GM21526 (cell line): ENCODE data around the gene ARMC3.
"Not testable (repeated sequence)": the region's sequence is repeated elsewhere in the genome, so short reads cannot be mapped to it uniquely, and the experiment has no call there.

Experiments used
- ATAC-seq: cut with Tn5 transposase; IDR thresholded peaks from one replicate; pipeline ENCODE4 v1.9.1; 2021; ENCODE audit warnings: moderate library complexity; ENCODE audit not compliant: unreplicated experiment, low FRiP score

ARMC3 gene

GRCh38 chr10:23046027-23046426 lies 118.2 kb downstream of the ARMC3 start:
- ATAC-seq: no peak

- no peak for ATAC-seq
These were observed 119.6 kb downstream of the ARMC3 start for GRCh38 chr10:23047201-23048050.

GRCh38 chr10:23048191-23048590 lies 120.3 kb downstream of the ARMC3 start:
- no peak for ATAC-seq

DNA sequence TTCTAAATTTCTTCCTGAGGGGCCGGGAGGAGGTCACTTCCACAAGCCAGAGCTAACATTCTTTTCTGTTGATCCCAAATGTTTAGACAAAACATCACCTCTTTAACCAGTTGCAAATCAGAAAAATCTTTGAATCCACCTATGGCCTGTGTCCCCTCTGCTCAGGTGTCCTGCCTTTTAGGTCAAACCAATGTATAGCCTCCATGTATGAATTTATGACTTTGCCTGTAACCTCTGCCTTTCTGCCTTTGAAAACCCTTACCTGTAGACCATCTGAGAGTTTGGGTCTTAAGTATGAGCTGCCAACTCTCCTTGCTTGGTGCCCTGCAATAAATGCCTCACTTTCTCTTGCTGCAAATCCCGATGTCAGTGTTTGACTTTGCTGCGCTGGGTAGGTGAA lies 123.4 kb downstream of the ARMC3 start:
- ATAC-seq: no peak

GRCh38 chr10:23051855-23052331 lies 124.0 kb downstream of the ARMC3 start:
- ATAC-seq: no peak

GRCh38 chr10:23053036-23053435 lies 125.2 kb downstream of the ARMC3 start:
- no peak for ATAC-seq

DNA sequence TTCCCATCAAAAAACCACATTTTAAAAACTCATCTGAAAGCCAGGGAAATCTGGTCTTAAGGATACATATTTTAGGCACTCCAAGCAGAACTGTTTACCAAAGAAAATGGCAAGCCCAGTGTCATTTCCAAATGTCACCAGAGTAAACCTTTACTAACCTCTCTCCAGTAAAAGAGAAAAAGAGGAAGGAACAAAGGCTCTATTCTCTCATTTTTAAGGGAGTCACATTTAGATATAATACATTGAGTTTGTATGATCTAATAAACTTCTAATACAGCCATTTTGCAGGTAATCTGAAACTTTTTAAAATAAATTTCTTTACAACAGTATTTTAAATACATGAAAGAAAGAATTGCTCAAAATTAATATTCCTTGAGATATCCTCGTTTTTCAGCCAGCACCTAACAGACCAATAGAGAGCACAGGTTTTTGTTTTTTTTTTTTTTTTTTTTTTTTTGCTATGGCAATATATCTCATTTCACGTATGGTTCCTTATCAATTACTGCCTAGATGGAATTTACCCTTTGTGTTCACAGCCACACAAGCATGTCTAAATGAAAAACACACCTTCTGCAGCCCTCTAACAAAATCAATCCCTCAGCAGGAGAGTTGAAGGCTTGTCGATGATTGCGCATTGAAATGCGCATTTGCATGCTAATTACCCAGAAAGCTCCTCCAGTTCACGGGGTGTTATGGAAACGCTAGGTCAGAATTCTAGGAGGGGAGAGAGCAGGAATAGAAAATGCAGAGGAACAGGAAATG lies 127.8 kb downstream of the ARMC3 start:
- no peak for ATAC-seq

GRCh38 chr10:23056186-23056579 lies 128.3 kb downstream of the ARMC3 start:
- no peak for ATAC-seq

DNA sequence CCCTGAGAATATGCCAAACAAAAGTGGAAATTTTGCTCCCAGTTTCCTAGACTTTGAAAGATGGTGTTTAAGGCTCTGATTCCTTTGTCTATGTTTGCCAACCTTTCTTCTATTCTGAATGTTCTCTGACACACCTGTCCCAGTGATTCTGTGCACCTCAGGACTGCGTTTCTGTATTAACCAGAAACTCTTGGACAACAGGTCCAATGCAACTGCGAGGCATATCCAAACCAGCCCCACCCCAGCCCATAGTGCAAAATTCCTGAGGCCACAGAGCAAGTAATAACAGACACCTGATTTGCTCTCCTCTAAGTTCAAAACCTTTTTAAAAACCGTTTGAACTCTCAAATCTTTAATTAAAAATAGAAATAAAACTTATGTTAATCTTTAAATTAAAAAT lies 130.5 kb downstream of the ARMC3 start:
- ATAC-seq: no peak

DNA sequence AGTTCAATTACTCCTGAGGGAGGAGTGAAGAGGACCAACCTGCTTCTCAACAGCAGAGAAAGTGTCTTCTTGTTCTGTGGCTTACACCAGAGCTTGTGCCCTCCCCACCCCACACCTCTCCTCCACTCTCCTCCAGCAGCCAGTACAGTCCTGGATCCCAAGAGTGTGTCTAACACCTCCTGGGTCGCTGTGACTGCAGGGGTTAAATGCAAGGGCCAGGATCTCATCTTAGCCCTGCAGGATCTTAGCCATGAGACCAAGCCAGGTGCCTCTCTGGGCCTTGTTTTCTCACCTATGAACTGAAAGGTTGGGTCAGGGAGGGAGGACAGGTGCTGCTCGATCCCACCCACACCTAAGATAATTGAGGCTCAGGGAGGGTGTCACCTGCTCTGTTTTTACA lies 133.1 kb downstream of the ARMC3 start:
- ATAC-seq: no peak

DNA sequence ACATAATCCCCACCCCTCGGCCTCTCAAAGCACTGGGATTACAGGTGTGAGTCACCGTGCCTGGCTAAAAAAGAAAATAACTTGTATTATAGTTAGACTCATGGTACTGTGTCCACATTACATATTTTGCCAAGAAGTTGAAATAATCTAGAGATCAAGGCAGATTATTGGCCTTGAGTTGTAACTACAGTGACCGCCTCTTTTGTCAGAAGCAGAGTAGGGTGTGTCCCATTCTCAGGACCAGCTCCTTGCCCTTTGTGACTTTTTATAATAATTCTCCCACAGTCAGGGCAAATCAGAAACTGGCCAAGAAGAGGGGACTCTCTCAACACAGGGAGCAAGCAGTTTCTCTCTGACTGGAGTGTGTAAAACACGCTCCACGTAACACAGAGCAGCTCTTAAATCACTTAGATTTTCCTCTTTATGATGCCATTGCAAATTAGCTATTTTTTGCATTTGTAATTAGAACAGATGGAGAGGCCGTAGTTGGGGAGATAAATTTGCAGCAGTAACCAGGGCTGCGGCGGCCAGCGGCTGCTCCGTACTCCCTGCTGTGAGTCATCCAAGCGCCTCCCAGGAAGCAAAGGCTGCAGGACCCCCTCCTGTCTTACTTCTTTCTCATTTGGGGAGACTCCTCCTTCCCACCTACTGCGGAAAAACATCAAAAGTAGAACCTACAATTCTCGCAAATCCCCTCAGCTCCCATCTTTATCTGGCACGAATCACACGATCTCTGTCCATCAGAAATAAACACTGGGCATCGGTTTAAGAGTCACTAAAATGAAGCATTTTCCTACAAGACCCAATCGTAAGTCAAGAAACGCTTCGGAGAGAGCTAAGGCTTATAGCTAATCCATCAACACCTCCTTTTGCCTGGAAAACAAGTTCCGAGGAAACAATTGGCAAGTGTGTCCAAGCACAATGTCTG lies 135.5 kb downstream of the ARMC3 start:
- ATAC-seq: no peak

DNA sequence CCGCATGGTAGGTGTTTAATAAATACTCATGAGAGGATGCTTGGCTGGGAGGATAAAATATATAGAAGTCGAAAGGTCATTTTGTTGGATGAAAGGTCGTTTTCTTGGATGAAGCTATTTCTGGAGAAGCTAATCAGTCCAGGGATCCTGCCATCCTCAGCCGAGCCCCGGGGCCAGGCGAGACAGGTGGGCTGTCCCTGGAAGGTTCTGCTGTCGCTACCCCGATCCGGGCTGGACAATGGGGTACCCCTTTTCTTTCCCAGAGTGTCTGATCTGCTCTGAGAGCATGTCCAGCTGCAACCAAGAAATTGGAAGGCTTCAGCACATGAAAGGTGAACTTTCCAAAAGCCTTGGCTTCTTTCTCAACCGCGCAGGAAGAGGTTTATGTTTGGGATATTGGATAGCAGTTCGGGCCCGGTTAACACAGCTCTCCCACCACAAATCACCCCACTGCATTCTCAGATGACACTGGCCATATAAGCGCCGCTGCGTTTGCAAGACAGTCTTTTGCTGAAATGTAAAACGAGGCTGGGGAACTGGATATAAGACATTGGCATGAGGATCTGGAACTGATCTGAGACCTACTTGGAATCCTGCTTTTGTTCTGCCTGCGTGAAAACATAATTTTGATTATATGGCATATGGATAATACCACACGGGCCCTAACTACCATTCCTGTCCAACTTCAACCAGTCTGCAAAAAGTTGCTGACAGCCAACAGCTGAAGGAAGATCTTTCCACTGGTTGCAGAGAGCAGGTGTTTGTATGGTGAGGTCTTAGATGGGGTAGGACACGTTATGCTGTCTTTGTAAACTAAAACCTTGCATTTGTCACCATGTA lies 136.3 kb downstream of the ARMC3 start:
- no peak for ATAC-seq

- not testable (repeated sequence) for ATAC-seq
These were observed 136.9 kb downstream of the ARMC3 start for GRCh38 chr10:23064813-23065114.

DNA sequence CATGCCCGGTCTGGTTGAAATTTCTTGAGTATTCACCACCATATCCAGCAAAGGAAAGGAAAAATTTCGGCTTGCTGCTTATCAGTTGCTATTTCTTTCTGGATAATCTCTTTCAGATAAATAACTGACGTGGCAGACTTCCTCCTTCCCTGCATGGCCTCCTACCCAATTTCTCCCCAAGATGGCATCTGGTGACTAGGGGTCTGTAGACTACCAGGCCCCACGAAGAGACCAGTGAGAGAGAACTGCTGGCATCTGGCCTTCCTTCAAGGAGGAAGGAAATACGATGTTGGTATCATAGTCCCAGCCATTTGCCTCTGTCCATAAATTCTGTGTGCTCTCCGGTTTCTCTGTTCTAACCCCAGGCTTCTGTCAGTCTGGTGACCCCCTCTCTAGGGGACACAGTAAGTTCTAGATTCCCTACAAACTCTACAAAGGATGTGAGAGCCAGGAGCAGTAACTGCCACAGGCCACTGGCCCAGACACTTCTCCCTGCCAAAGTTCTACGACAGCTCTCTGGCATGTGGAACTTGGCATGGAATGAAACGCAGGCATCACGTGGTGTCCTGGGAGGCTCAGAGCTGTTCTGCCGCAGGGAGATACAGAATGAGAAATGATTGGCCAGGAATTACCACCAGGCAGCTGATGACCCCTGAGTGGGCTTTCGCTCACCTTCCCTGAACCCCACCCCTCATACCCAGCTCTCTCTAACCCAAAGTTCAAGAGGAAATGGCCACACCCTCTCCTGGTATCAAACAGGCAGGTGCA lies 137.5 kb downstream of the ARMC3 start:
- ATAC-seq: no peak

GRCh38 chr10:23067337-23067736 lies 139.5 kb downstream of the ARMC3 start:
- ATAC-seq: no peak

DNA sequence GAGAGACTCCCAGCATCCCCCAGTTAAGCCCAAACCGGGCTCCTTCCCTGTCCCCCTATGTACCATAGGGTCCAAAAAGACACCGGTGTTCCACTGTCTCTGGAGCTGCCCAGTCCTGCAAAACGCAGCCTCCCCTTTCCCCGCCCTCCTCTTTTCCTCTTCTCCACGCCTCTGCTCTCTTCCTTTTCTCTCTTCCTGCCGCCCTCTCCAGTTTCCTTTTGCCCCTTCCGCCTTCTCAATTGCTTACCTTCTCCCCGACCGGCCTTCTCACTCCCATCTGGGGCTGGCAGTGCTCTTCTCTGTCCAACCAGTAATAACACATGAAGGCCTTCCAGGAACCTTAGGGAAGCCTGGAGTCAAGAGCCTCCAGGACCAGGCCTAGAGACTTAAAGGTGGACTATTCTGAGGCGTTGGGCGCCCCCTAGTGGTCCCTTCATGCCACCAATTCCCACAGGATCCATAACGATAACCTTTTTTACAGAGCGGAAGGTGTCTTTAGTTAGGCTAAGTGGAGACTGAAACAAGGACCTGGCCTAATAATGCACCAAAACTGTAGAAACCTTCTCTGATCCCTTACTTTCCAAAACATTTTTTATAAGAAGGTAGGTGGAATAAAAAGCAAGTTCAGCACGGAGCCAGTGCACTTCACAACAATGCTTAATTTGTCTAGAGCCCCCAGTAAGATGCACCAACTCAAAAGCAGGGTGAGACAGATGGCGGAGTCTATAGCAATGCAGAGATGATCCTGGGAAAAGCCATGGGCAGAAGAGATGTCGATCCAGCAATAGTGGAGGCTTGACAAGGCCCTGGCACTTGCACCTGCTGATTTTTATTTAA lies 140.3 kb downstream of the ARMC3 start:
- peak; percentile 50 for ATAC-seq

DNA sequence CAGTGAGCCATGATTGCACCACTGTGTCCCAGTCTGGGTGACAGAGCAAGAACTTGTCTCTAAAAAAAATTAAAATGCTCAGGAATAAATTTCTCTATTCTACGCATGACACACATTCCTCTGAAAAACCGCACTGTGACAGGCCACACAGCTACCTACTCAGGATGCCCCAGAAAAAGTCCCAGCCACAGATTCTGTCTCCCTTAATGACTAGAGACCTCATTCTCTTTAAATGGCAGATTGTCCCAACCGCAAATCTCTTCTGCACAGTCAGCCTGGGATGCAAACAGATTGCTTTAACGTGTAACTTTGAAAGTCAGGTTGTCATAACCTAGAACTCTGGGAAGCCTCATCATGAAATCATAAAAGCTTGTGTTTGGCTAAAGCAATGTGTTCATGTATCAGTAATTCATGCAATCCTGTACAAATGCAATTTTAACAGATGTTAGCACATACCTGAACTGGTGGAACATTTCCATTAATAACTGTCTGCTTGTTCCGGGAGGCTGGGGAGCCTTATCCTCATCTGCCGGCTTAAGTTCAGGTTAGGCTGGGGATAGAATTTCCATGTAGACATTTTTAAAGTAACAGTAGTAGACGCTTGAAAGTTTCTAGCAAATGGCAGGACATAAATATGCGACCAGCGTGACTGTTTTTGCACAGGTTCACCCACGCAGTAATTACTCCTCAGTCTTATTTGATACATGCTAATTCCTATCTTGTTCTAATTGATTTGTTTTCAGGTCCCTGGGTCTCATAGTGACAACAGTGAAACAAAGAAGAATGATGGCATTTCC lies 141.4 kb downstream of the ARMC3 start:
- ATAC-seq: no peak
